Muscle of back (tissue), 11 donors: ENCODE measurements around the gene KANSL3. TPM values are rescaled to one million over a fixed set of nuclear protein-coding genes. Genes with fewer than 3 reads are reported as not detected.
"Not testable (repeated sequence)": the region's sequence is repeated elsewhere in the genome, so short reads cannot be mapped to it uniquely, and the experiment has no call there.

ENCODE experiments used
- DNase-seq, 3 donors: peaks; one replicate each; pipeline versions ENCODE4 v3.0.0 to v3.0.0-alpha.2; 2013
- polyA plus RNA-seq, 10 donors: library from polyadenylated mRNA; unstranded; fragments of 120-200 nt; gene quantifications; one replicate each; pipeline ENCODE4 v1.2.1, GENCODE V29; 2013; ENCODE audit not compliant: insufficient read length in 10 of 10

The KANSL3 gene
- polyA plus RNA-seq, 10 donors: 23.7 to 38.7 (median 30.8) TPM

DNA sequence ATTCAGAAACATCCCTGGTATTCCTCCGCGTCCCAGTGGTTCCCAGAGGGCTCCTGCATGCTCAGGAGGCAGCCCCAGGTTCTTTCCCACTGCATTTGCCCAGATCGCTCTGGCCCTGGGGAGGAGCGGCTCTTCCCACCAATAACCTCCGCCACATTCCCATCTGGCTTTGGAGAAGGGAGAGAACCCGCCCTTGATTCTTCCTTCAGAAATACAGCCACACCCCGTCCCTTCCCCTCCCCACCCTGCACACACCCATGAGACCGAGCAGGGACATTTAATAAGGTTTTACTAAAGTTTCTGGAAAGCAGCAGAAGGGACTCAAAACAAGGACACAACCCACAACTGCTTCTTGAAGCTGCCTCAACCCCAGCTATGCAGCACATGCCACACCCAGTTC, 79.6 kb downstream of the KANSL3 start:
- DNase-seq: no peak

- no peak for DNase-seq
Observed at GRCh38 chr2:96558061-96558460, 80.1 kb downstream of the KANSL3 start.

- DNase-seq: not testable (repeated sequence)
Observed at GRCh38 chr2:96557421-96557820, 80.7 kb downstream of the KANSL3 start.

GRCh38 chr2:96556441-96557330, 81.4 kb downstream of the KANSL3 start:
- no peak for DNase-seq

DNA sequence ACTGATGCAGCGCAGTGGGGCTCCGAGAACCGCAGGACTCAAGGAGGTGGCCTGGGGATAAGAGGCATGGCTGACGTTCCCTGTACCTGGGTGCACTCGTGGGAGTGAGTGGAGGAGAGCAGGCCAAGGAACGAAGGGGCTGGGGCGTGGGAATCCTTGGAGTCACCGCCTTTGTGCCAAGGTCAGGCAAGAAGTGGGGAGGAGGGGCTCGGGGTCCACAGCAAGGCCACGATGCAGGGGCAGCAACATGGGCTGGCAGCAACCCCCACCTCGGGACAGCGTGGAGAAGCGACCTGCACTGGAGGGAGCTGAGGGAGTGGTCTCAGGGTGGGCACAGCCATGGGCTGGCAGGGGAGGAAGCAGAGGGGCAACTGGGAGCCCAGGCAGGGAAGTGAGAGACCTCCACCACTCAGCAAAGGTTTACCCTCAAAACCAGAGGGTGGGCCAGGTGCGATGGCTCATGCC, 82.9 kb downstream of the KANSL3 start:
- no peak for DNase-seq

- DNase-seq: peak in 1 of 3 donors; percentile 80
Observed at GRCh38 chr2:96554293-96555145, 83.6 kb downstream of the KANSL3 start.

- DNase-seq: not testable (repeated sequence)
Observed at GRCh38 chr2:96553957-96554292, 84.2 kb downstream of the KANSL3 start.

GRCh38 chr2:96553176-96553956, 84.7 kb downstream of the KANSL3 start:
- DNase-seq: no peak

DNA sequence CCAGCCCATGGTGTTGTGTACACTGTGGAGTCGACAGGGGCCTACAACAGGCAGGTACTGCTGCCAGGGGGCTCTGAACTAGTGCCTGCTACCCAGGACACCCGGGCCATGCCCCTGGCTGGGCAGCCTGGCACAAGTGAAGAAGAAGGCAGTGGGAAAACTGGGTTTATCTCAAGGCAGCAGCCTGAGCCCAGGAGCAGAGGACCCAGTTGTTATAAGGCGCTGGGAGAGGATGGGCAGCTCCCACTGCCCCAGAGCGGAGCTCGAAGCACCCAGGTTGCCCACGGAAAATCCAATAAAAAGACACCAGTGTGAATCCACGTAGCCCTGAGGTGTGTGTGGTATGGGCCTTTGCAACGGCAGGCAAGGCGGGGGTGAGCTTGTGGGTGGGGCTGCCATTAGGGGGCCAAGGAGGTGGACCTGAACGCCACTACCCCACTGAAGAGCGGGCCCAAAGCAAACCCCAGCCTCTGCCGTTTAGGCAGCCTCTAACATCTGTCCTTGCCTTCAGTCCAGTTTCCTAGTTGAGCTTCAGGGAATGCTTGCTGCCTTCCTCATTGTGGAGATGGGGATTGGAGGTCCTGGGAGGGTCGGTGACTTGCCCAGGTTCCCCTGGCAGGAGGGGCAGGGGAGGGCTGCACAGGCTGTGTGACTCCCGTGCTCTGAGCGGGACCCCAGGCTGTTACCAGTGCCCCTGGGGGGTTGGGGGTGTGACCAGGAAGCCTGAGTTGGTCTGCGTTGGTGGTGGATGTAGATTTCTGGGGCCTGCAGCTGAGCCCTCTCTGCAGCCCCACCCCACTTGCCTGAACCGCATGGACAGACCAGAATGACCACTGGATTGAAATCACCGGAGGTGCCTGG, 85.6 kb downstream of the KANSL3 start:
- no peak for DNase-seq

- DNase-seq: no peak
Observed at GRCh38 chr2:96551605-96552314, 86.4 kb downstream of the KANSL3 start.

- no peak for DNase-seq
Observed at GRCh38 chr2:96550787-96551604, 87.1 kb downstream of the KANSL3 start.

GRCh38 chr2:96549967-96550786, 87.9 kb downstream of the KANSL3 start:
- no peak for DNase-seq

DNA sequence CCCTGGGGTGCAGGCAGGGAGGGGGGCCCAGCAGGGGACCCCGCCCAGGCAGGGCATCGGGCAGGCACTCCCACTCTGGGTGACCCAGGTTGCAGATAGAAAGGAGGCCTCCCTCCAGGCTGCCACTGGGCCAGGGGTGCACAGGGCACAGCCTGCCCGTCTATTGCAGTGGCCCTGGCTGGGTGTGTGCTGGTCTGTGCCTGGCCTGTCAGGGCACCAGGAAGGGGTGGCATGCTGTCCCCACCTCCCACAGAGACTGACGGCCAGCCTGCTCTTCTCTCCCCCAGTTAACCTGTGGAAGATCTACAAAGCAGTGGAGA, 88.7 kb downstream of the KANSL3 start:
- DNase-seq: no peak

DNA sequence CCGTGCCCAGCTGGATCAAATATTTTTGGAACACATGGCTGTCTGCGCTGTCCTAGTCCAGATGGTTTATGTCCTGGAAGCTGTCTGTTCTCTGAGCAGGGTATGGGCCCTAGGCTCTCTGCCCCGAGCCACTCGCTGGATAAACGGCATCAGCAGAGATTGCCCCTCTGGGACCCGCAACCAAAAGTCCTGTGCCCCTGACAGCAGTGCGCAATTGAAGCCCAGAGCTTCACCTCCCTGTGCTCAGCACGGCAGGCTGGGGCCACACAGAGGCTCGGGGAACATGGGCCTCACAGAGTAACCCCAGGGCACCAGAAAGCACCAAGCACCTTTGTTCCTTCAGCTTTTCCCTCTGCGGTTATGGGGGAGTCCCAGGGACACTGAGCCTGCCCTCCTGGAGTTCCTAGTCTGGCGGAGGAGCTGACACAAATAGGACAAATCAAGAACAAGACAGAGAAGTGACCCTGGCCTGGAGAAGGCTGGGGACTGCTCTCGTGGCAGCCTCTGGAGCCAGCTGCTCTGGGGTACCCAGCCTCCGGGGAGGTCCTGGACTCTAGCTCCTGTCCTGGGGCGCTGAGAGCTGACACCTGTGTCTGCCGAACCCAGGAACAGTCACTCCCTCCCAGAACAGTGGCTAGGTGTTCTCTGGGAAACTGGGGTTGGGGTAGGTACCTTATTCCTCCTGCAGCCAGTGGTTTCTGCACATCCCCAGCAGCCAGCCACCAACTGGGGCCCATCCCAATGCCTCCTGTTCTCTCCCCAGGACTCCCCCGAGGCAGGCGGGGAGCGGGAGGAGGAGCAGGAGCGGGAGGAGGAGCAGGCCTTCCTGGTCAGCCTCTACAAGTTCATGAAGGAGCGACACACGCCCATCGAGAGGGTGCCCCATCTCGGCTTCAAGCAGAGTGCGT, 89.3 kb downstream of the KANSL3 start:
- DNase-seq: no peak

GRCh38 chr2:96547731-96548171, 90.4 kb downstream of the KANSL3 start:
- DNase-seq: no peak

DNA sequence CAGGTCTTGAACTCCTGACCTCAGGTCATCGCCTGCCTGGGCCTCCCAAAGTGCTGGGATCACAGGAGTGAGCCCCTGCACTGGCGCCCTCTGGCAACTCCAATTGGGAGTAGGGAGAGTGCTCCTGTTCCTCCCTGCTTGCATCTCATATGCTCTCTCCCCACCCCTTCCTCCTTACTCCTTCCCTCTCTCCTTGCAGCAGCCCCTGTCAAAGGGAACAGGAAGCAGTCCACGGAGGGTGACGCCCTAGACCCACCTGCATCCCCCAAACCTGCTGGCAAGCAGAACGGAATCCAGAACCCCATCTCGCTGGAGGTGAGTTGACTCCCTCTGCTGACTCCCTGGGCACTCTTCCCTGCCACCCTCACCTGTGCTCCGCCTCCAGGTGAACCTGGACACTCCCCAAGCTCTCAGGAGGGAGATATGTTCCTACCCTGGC, 90.9 kb downstream of the KANSL3 start:
- no peak for DNase-seq

DNA sequence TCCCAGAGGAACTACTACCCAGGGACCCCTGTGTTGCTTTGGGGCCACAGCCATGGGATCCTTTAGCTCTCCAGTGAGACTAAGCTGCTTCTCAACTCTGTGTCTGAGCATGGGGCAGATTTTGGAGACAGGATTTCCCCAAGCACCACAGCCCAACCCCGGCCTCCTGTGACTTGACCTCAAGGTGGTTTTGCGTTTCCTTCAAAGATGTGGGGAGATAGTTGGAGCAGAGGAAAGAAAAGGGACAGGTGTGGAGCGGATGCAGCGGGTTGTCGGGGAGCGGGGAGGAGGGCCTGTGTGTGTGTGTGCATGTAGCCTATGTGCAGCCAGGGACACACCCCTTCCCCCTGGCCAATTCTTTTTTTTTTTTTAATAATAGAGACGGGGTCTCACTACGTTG, 91.3 kb downstream of the KANSL3 start:
- DNase-seq: no peak
